Activated CD4-positive, alpha-beta memory T cell treated with anti-CD3 and anti-CD28 coated beads for 36 hours (primary cell): Measurements from ENCODE around the gene SPRYD4. TPM values are rescaled to one million over a fixed set of nuclear protein-coding genes. Genes with fewer than 3 reads are reported as not detected.
"Not testable (repeated sequence)": the region's sequence is repeated elsewhere in the genome, so short reads cannot be mapped to it uniquely, and the experiment has no call there.

Experiments
- CTCF ChIA-PET: fragments of 350-600 bp; sonication (Branson Sonifier 250); formaldehyde crosslinking; loops from one replicate; lab custom pipeline; 2021; ENCODE audit warnings: antibody characterized with exemption, inconsistent platforms; lab: Charles Lee
- POLR2A ChIA-PET: fragments of 350-600 bp; sonication (Branson Sonifier 250); formaldehyde crosslinking; loops from one replicate; lab custom pipeline; 2021; ENCODE audit warnings: antibody characterized with exemption; lab: Charles Lee
- DNase-seq: peaks from one replicate; pipeline ENCODE4 v3.0.0-alpha.2; 2020
- H3K27ac Mint-ChIP-seq: one replicate; pipeline ENCODE4 v1.8.0; 2021; ENCODE audit warnings: mixed read lengths
- H3K27me3 Mint-ChIP-seq: one replicate; pipeline ENCODE4 v1.8.0; 2021; ENCODE audit warnings: mixed read lengths
- H3K36me3 Mint-ChIP-seq: one replicate; pipeline ENCODE4 v1.8.0; 2021; ENCODE audit warnings: mixed read lengths
- H3K4me1 Mint-ChIP-seq: one replicate; pipeline ENCODE4 v1.8.0; 2021; ENCODE audit warnings: low read depth, mixed read lengths
- H3K4me3 Mint-ChIP-seq: one replicate; pipeline ENCODE4 v1.8.0; 2021; ENCODE audit warnings: mild to moderate bottlenecking, mixed read lengths
- H3K9me3 Mint-ChIP-seq: one replicate; pipeline ENCODE4 v1.8.0; 2021; ENCODE audit warnings: mixed read lengths
- intact Hi-C: fragments of 100-400 bp; cut with micrococcal nuclease; formaldehyde crosslinking; loops from one replicate; pipeline ENCODE4 v1.15.1; 2023
- total RNA-seq, 2 experiments: library from RNA; stranded (reverse); gene quantifications; one replicate each; pipeline ENCODE4 v1.2.3, GENCODE V29; 2021

SPRYD4 gene
- total RNA-seq, 2 experiments from 2014 or later = 2.4 to 2.9 TPM

GRCh38 chr12:56498126-56498902, 29.9 kb downstream of the SPRYD4 start:
- H3K27ac Mint-ChIP-seq, H3K36me3 Mint-ChIP-seq, H3K4me1 Mint-ChIP-seq, intact Hi-C loops, H3K9me3 Mint-ChIP-seq, POLR2A ChIA-PET, H3K27me3 Mint-ChIP-seq, H3K4me3 Mint-ChIP-seq, DNase-seq: not testable (repeated sequence)
- CTCF ChIA-PET = interaction anchor here (1.4 kb wide), 1 partner anchor 307 kb away, joined by 3 read pairs; no protein-coding TSS in a partner anchor

- H3K27ac Mint-ChIP-seq, H3K9me3 Mint-ChIP-seq, H3K4me1 Mint-ChIP-seq, H3K36me3 Mint-ChIP-seq, H3K27me3 Mint-ChIP-seq, intact Hi-C loops, CTCF ChIA-PET, H3K4me3 Mint-ChIP-seq, DNase-seq, POLR2A ChIA-PET: not testable (repeated sequence)
These were observed 31.1 kb downstream of the SPRYD4 start for GRCh38 chr12:56499452-56499851.

GRCh38 chr12:56499879-56500278, 31.5 kb downstream of the SPRYD4 start:
- CTCF ChIA-PET = not testable (repeated sequence)

GRCh38 chr12:56510786-56511185, 42.4 kb downstream of the SPRYD4 start:
- DNase-seq = no peak
- intact Hi-C loops = no loop called here
- Mint-ChIP-seq H3K27me3 (no peaks in the 10 kb centered on the region), H3K4me1 (peaks cover 1% of the 10 kb centered on the region), H3K4me3 (no peak overlapping the region), H3K9me3 (no peaks in the 10 kb centered on the region), H3K27ac (no peak overlapping the region), H3K36me3 (no peaks in the 10 kb centered on the region)
- POLR2A ChIA-PET = no interaction called here
- CTCF ChIA-PET = interaction anchor here (7.3 kb wide), 1 partner anchor 80 kb away, joined by 84 read pairs; no protein-coding TSS in a partner anchor

More at GRCh38 chr12:56499879-56500278, 31.5 kb downstream of the SPRYD4 start:
- H3K4me1 Mint-ChIP-seq, intact Hi-C loops, DNase-seq, H3K4me3 Mint-ChIP-seq, H3K9me3 Mint-ChIP-seq, POLR2A ChIA-PET, H3K27me3 Mint-ChIP-seq, H3K27ac Mint-ChIP-seq, H3K36me3 Mint-ChIP-seq: not testable (repeated sequence)

- H3K27ac Mint-ChIP-seq, H3K27me3 Mint-ChIP-seq, POLR2A ChIA-PET, H3K4me3 Mint-ChIP-seq, H3K9me3 Mint-ChIP-seq, DNase-seq, intact Hi-C loops, H3K36me3 Mint-ChIP-seq, H3K4me1 Mint-ChIP-seq: not testable (repeated sequence)
- CTCF ChIA-PET = interaction anchor here (0.6 to 7.3 kb wide), 29 partner anchors 8 to 608 kb away, joined by 3 to 84 read pairs (median 5); partner anchors contain the start of gene RBMS2
These were observed 45.6 kb downstream of the SPRYD4 start for GRCh38 chr12:56514014-56514318.

DNA sequence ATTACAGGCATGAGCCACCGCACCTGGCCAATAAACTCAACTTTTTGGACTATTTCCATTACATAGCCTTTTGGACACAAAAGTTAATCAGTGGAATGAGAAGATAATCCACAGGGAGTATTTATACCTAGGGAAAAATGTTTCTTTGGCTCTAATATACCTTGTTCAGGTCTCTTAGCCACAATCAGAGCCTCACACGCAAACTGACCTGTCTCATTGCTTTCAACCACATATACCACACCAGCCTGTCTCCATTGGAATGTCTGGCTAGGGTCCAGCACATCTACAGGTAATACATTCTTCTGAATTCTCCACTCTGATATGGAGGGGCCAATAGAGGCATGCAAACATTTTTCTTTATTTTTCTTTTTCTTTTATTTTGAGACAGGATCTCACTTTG, 49.5 kb downstream of the SPRYD4 start:
- H3K27ac Mint-ChIP-seq = no peak overlapping the region
- intact Hi-C loops = no loop called here
- H3K27me3 Mint-ChIP-seq = peaks cover 1% of the 10 kb centered on the region
- H3K4me3 Mint-ChIP-seq = no peak overlapping the region
- no peaks in the 10 kb centered on the region for H3K36me3 Mint-ChIP-seq
- POLR2A ChIA-PET = no interaction called here
- H3K9me3 Mint-ChIP-seq = no peaks in the 10 kb centered on the region
- peaks cover 26% of the 10 kb centered on the region for H3K4me1 Mint-ChIP-seq
- DNase-seq = no peak
- CTCF ChIA-PET = no interaction called here

DNA sequence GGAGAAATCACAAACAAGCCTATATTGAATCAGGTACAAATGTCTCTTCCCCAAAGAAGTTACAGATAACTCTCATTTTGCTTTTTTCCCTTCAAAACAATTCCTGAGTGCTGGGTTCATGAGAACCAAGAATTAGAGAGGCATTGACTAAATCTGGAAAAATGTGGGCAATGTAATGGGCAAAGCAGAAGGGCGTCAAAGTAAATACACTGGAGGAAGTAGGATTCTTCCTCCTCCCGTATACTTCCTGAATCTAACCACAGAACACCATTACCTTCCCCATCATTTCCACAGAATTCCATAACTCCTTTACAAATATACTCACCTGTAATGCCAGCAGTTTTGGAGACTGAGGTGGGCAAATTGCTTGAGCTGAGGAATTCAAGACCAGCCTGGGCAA, 50.2 kb downstream of the SPRYD4 start:
- CTCF ChIA-PET = interaction anchor here (0.9 kb wide), 1 partner anchor 72 kb away, joined by 3 read pairs; no protein-coding TSS in a partner anchor
- no peak overlapping the region for H3K27ac Mint-ChIP-seq
- POLR2A ChIA-PET = no interaction called here
- intact Hi-C loops = no loop called here
- no peaks in the 10 kb centered on the region for H3K36me3 Mint-ChIP-seq
- no peak for DNase-seq
- no peak overlapping the region for H3K4me3 Mint-ChIP-seq
- H3K4me1 Mint-ChIP-seq = peaks cover 26% of the 10 kb centered on the region
- H3K9me3 Mint-ChIP-seq = no peaks in the 10 kb centered on the region
- peaks cover 1% of the 10 kb centered on the region for H3K27me3 Mint-ChIP-seq

- Mint-ChIP-seq H3K27me3 (peaks cover 1% of the 10 kb centered on the region), H3K4me1 (peaks cover 25% of the 10 kb centered on the region), H3K27ac (no peak overlapping the region), H3K4me3 (no peak overlapping the region), H3K9me3 (no peaks in the 10 kb centered on the region), H3K36me3 (no peaks in the 10 kb centered on the region)
- no peak for DNase-seq
- ChIA-PET CTCF (interaction anchor here (0.9 kb wide), 1 partner anchor 55 kb away, joined by 3 read pairs; no protein-coding TSS in a partner anchor), POLR2A (no interaction called here)
- intact Hi-C loops = no loop called here
These were observed 51.7 kb downstream of the SPRYD4 start for GRCh38 chr12:56520048-56520447.

DNA sequence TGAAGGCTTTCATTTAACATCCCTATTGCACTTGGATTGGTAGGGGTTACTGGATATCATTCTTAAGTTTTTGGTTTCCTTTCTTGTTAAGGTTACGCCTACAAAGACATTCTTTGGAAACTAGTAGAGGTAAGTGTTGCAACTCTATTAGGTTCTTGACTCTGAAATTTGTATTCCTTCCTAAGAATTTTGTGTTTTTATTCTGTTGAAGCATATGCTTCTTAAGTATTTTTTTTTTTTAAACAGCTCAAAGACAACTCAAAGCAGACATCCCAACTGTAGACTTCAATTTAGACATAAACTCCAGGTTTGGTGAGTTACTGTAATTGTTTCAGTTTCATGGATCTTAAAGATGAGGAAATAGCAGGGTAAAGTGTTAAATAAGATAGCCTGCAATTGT, 52.1 kb downstream of the SPRYD4 start:
- Mint-ChIP-seq H3K36me3 (no peaks in the 10 kb centered on the region), H3K9me3 (no peaks in the 10 kb centered on the region), H3K4me3 (no peak overlapping the region), H3K27me3 (peaks cover 1% of the 10 kb centered on the region), H3K4me1 (peaks cover 25% of the 10 kb centered on the region), H3K27ac (no peak overlapping the region)
- ChIA-PET POLR2A (no interaction called here), CTCF (interaction anchor here (0.9 kb wide), 1 partner anchor 54 kb away, joined by 3 read pairs; no protein-coding TSS in a partner anchor)
- DNase-seq = no peak
- intact Hi-C loops = no loop called here

DNA sequence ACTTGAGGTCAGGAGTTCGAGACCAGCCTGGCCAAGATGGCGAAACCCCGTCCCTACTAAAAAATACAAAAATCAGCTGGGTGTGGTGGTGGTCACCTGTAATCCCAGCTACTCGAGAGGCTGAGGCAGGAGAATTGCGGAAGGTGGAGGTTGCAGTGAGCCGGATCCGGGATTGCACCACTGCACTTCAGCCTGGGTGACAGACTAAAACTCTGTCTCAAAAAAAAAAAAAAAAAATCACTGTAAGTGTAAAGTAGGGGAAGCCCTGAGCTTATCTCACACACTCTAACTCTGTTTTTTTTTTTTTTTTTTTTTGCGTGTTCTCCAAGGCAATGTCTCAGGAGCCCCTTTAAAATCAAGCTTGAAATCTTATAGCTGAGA, 52.8 kb downstream of the SPRYD4 start:
- no peak overlapping the region for H3K27ac Mint-ChIP-seq
- CTCF ChIA-PET = interaction anchor here (1.0 to 3.3 kb wide), 5 partner anchors 7 to 72 kb away, joined by 3 to 14 read pairs (median 4); partner anchors contain the start of gene TIMELESS
- peak overlapping the region; percentile 56 for H3K4me3 Mint-ChIP-seq
- POLR2A ChIA-PET = no interaction called here
- intact Hi-C loops = no loop called here
- DNase-seq = no peak
- H3K4me1 Mint-ChIP-seq = peaks cover 25% of the 10 kb centered on the region
- H3K27me3 Mint-ChIP-seq = peaks cover 1% of the 10 kb centered on the region
- no peaks in the 10 kb centered on the region for H3K36me3 Mint-ChIP-seq
- H3K9me3 Mint-ChIP-seq = no peaks in the 10 kb centered on the region

GRCh38 chr12:56521590-56522371, 53.4 kb downstream of the SPRYD4 start, which contains the start of gene RBMS2:
Gene RBMS2 (plus strand): TSS chr12:56521820. CDS start chr12:56522024, 204 bp downstream.
- Mint-ChIP-seq H3K4me3 (peak within 1 kb of the TSS; percentile 56), H3K9me3 (no peaks in the 10 kb centered on the region), H3K4me1 (peaks cover 25% of the 10 kb centered on the region), H3K27ac (no peak within 1 kb of the TSS), H3K36me3 (no peaks in the 10 kb centered on the region), H3K27me3 (peaks cover 1% of the 10 kb centered on the region)
- DNase-seq = peak; percentile 49
- ChIA-PET POLR2A (interaction anchor here (0.6 to 1.0 kb wide), 3 partner anchors 12 to 139 kb away, joined by 3 to 4 read pairs (median 3); no protein-coding TSS in a partner anchor), CTCF (interaction anchor here (0.7 to 3.3 kb wide), 8 partner anchors 8 to 73 kb away, joined by 3 to 14 read pairs (median 4); partner anchors contain the start of gene TIMELESS)
- intact Hi-C loops = no loop called here
